Activated effector memory CD4-positive, alpha-beta T cell treated with anti-CD3 and anti-CD28 coated beads, Interleukin-2, amount 50 U/mL, for 16 hours (primary cell): ENCODE results near the gene NBPF20.
"Not testable (repeated sequence)": the region's sequence is repeated elsewhere in the genome, so short reads cannot be mapped to it uniquely, and the experiment has no call there.

Source experiments
- DNase-seq: peaks from one replicate; pipeline ENCODE4 v3.0.0-alpha.2; 2020

The NBPF20 gene

GRCh38 chr1:145425436-145426029 is at the start of gene NBPF20:
Gene NBPF20 (minus strand): TSS chr1:145425603. CDS start chr1:145405272, 20,331 bp downstream.
- DNase-seq, result peak; percentile 93

- DNase-seq, result not testable (repeated sequence)
Observed at GRCh38 chr1:145474837-145475368, 49.5 kb upstream of the NBPF20 start.

GRCh38 chr1:145472731-145473130 is 47.3 kb upstream of the NBPF20 start:
- DNase-seq, result not testable (repeated sequence)

DNA sequence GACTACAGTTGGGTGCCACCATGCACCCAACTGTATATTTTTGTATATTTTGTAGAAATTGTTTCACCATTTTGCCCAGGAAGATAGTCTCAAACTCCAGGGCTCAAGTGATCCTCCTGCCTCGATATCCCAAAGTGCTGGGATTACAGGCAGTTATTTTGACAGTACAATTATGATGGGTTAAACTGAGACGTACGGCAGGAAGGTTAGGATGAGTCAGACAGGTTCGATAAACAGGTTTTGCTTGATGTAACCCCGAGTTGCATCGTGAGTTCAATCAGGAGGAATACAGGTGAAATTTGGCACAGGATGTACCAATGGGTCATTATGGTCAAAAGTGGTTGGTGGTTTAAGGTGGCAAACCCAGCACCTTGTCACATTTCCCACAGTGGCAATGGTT is 46.0 kb upstream of the NBPF20 start:
- not testable (repeated sequence) for DNase-seq

GRCh38 chr1:145465405-145466144 is 40.2 kb upstream of the NBPF20 start:
- peak; percentile 90 for DNase-seq

GRCh38 chr1:145464708-145465336 is 39.4 kb upstream of the NBPF20 start:
- not testable (repeated sequence) for DNase-seq

- not testable (repeated sequence) for DNase-seq
Observed at GRCh38 chr1:145464017-145464416, 38.6 kb upstream of the NBPF20 start.

DNA sequence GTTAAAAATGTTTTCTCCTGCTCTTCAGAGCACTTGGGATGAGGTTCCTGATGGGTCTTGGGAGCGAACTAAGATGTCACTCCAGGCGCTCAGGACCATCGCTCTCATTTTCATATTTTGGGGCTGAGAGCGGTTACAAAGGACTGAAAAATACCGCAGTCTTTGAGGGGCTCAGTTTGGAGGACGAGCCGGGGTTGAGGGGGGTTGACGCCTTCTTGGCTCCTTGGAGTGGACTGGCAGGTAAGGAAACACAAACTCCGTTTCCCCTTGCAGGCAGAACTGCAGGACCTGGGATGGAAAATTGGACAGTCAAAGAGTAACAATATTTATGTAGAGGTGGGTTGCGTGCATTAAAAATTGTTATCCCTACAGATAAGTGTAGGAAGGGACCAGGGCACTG is 35.3 kb upstream of the NBPF20 start:
- DNase-seq, result not testable (repeated sequence)

GRCh38 chr1:145460048-145460447 is 34.6 kb upstream of the NBPF20 start:
- DNase-seq, result not testable (repeated sequence)

DNA sequence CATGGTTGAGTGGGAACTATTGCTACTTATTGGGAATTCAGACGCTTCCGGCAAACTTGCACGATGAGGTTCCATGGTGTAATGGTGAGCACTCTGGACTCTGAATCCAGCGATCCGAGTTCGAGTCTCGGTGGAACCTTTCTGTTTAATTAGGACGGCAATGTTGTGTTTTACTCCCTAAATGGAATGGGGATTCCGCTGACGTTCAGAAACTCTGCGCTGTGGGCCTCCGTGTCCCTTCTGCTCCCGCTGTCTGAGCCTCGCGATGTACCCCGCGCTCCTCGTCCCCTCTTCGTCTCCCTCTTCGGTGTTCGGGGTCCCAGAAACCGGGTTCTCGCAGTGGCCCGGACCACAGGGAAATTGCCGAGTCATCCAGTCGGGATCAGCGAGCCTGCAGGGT is 34.2 kb upstream of the NBPF20 start:
- not testable (repeated sequence) for DNase-seq

DNA sequence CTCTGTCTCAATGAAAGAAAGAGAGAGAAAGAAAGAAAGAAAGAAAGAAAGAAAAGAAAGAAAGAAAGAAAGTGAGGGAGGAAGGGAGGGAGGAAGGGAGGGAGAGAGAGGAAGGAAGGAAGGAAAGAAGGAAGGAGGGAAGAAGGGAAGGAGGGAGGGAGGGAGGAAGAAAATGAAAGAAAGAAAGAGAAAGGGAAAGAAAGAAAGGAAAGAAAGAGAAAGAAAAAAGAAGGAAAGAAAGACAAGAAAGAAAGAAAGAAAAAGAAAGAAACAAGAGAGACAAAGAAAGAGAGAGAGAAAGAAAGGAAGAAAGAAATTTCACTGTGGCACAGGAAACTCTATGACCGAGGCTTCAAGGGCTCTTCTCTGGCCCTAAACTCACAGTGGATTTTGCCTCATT is 33.7 kb upstream of the NBPF20 start:
- DNase-seq, result not testable (repeated sequence)

DNA sequence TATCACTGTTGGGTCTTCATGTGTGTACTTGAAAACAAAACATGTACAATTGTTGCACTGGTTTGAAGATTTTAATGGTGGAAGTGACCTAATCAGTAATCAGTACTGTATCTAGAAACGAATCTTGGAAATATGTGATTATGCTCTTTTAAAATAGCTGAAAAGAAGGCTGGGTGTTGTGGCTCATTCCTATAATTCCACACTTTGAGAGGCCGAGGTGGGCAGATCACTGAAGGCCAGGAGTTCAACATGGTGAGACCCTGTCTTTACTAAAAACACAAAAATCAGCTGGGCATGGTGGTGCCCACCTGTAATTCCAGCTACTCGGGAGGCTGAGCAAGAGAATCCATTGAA is 29.4 kb upstream of the NBPF20 start:
- not testable (repeated sequence) for DNase-seq

DNA sequence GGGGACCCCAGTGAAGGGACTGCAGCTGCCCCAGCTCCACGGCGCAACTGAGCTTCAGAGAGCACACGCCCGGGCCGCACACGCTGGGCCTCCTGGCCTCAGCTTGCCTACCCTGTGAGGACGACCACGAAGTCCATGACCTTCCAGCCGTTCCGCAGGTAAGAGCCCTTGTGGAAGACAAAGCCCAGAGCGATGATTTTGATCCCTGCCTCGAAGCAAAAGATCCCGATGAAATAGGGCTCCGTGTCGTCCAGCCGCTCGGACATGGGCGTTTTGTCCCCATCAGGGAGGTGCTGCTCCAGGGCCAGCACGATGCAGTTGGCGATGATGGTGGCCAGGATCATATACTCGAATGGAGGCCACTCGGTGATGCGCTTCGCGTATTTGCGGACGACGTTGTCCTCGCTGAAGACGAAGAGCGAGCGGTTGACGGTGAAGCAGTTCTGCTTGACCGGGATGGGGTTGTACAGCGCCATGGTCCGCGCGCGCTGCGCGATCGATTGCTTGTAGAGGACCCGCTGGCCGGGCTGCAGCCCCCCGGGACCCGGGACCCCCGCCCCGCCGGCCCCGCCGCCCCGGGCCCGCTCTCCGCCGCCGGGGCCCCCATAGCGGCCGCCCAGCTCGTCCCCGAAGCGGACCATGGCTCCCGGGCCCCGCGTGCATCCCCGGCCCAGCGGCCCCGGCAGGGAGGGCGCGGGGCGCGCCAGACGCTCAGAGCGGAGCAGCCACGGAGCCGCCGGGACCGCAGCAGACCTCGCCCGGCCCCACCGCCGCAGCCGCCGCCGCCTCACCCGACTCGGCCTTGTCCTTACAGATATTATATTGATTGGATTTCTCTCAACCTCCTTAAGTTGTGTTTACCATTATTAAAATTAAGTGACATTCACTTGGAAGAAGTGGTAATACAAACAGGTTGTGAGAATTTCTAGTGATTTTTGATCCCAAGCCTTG is 28.7 kb upstream of the NBPF20 start:
- not testable (repeated sequence) for DNase-seq

GRCh38 chr1:145452506-145452905 is 27.1 kb upstream of the NBPF20 start:
- not testable (repeated sequence) for DNase-seq

DNA sequence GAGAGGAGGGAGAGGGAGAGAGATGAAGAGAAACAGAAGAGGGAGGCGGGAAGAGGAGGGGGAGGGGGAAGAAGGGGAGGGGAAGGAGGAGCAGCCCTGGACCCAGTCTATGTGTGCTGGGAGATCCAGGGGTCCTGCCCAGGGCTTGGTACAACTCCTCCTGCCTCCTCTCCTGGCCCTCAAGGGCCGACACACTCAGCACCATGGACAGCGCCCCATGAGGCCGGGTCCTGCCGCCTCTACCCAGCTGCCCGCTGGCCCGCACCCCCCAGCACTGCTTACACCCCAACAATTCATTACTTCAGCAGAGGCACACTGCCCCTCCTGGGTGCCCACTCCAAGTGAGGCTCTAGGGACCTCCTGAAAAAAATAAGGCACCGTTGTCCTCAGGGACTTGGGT is 26.5 kb upstream of the NBPF20 start:
- peak; percentile 68 for DNase-seq

DNA sequence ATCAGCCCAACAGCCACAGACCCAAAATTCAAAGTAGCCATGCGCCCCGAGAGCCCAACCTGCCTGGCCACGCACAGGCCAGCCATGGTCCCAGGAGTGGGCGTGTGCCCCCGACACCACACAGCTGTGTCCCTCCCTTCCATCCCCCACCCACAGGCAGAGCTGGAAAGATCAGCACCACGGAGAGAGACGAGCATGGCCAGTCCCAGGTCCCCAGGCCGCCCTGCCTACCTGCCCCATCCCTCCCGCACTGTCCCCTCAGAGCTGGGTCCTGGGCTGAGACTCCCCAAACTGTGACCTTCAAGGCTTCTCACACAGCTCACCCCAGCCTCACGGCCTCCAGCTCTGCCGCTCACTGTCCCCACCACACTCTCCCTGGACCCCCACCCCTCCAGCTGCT is 19.8 kb upstream of the NBPF20 start:
- not testable (repeated sequence) for DNase-seq

DNA sequence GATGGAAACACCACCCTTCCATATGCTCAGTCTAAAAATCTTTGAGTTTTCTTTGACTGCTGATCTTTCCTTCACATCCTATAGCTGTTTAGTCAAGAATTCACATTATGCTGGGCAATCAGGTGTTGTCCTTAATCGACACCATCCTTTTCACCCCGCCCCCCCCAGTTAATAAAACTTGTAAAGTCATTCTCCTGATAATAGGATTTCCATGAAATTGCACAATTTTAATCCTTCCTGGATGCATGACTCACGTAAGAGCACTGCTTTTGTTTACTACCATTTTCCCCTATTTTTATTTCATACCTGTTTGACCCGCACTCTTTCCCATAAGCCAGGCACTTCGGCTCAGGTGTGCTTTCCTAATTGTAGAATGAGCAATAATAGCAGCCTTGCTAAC is 16.9 kb upstream of the NBPF20 start:
- not testable (repeated sequence) for DNase-seq

DNA sequence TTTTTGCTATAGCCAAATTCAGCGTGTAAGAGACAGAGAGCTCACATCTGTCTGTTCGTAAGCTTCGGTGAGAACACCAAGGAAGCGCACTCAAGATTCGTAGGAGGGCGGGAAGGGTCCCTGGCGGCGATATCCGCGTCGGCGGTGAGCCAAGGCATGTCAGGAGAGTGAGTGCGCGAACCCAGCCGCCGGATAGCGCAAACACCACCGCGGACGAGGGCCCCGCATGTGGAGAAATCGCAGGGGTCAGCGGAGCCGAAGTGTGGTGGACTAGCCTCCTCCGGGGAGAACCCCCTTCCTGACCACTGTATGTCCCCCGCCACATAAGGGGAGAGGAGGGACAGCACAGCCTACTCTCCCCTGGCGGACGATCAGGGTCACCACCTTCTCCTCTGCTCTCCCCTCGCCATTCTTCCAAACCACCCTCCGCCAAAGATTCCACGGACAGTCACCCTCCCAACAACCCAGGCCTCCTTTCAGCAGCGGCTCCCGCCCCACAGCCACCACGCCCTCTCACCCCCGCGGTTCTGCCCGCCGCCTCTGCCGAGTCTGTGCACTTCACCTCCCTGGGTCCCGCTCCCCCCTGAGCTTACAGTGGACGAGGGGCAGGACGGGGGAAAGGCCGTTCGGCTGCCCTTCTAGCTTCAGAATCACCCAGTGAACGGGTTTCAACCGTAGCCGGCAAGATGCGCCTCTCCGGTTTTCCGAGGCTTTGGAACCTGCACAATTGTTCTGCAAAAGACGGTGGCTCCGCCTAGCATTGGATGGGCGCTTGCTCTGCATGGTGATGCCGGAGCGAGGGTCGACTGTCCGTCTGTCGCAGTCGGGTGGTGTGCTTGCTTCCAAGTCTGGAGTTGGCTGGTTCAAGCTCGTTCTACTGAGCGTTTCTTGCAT is 6.2 kb upstream of the NBPF20 start:
- DNase-seq, result not testable (repeated sequence)

DNA sequence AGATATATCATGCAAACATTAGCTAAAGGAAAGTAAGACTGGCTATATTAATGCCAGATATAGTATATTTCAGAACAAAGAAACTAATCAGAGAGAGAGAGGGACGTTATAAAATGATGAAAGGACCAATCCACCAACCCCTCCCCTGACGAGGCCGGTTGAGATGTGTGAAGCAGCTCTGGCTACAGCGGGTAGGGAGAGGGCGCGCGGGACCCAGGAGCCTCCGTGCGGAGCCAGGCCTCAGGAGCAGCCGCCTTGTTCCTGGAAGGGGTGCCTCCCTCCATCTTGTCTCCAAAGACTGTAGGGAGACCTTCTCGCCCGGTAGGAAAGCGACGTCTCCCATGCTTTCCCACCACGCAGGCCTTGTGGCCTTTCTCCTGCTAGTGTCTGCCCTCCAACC is 5.4 kb upstream of the NBPF20 start:
- not testable (repeated sequence) for DNase-seq

DNA sequence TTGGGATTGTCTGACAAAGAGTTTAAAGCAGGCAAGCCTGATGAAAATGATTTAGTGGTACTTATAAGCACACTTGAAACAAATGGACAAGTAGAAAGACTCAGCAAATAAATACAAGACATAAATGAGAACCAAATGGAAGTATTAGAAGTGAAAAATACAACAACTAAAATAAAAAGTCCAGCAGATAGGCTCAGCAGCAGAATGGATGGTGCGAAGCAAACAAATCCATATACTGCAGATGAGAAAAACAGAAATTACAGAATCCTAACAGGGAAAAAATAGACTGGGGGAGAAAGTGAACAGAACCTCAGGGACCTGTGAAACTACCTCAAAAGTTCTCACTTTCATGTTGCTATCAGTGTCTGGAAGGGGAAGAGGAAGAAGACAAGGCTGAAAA is 3.9 kb upstream of the NBPF20 start:
- DNase-seq, result not testable (repeated sequence)
